Neural cell (in vitro differentiated cells): ENCODE results near the gene OR56A3. TPM values are rescaled to one million over a fixed set of nuclear protein-coding genes. Genes with fewer than 3 reads are reported as not detected.

Source experiments
- H2AFZ ChIP-seq: fragments of 200-600, 300-800 bp; sonication (generic), shearing (Covaris generic); 2 replicates; pipeline ENCODE4 v1.6.0; 2014; ENCODE audit warnings: low read depth, mild to moderate bottlenecking, antibody characterized with exemption, low read length, moderate library complexity
- H3F3A ChIP-seq: fragments of 200-600 bp; shearing (Covaris generic); 2 replicates; pipeline ENCODE4 v1.6.1; 2016; ENCODE audit warnings: mild to moderate bottlenecking, moderate library complexity, mixed read lengths, antibody characterized with exemption, low read length; ENCODE audit not compliant: insufficient read depth, poor library complexity, severe bottlenecking
- H3K27ac ChIP-seq: fragments of 200-600, 300-800 bp; sonication (generic), shearing (Covaris generic); 2 replicates; pipeline ENCODE4 v1.5.1; 2014; ENCODE audit warnings: mild to moderate bottlenecking, low read length, moderate library complexity
- H3K27me3 ChIP-seq: fragments of 300-800, 200-600 bp; sonication (generic), shearing (Covaris generic); 2 replicates; pipeline ENCODE4 v1.6.0; 2014; ENCODE audit warnings: mild to moderate bottlenecking, low read depth, low read length, moderate library complexity; ENCODE audit not compliant: insufficient read depth
- H3K36me3 ChIP-seq: fragments of 300-800, 200-600 bp; sonication (generic), shearing (Covaris generic); 2 replicates; pipeline ENCODE4 v1.5.1; 2014; ENCODE audit warnings: mild to moderate bottlenecking, antibody characterized with exemption, low read length, moderate library complexity; ENCODE audit not compliant: insufficient read depth
- H3K4me2 ChIP-seq: fragments of 300-800, 200-600 bp; sonication (generic), shearing (Covaris generic); 2 replicates; pipeline ENCODE4 v1.6.0; 2014; ENCODE audit warnings: mild to moderate bottlenecking, low read length
- H3K4me3 ChIP-seq: fragments of 300-800, 200-600 bp; sonication (generic), shearing (Covaris generic); 2 replicates; pipeline ENCODE4 v1.5.1; 2014; ENCODE audit warnings: mild to moderate bottlenecking, low read length, moderate library complexity
- H3K79me2 ChIP-seq: fragments of 200-600 bp; shearing (Covaris generic); replicated peaks from 2 replicates; pipeline ENCODE4 v1.6.0; 2014; ENCODE audit warnings: mild to moderate bottlenecking, low read length, moderate library complexity; ENCODE audit not compliant: insufficient read depth
- H3K9ac ChIP-seq: fragments of 300-800, 200-600 bp; sonication (generic), shearing (Covaris generic); 2 replicates; pipeline ENCODE4 v1.6.1; 2016; ENCODE audit warnings: mild to moderate bottlenecking, low read length, mixed read lengths
- H3K9me2 ChIP-seq: fragments of 200-600 bp; shearing (Covaris generic); 2 replicates; pipeline ENCODE4 v1.6.1; 2016; ENCODE audit warnings: mild to moderate bottlenecking, low read length, mixed read lengths; ENCODE audit not compliant: insufficient read depth
- H3K9me3 ChIP-seq: fragments of 200-600, 300-800 bp; sonication (generic), shearing (Covaris generic); 2 replicates; pipeline ENCODE4 v1.6.1; 2016; ENCODE audit warnings: mild to moderate bottlenecking, mixed run types, low read length, moderate library complexity, mixed read lengths
- H4K20me1 ChIP-seq: fragments of 200-600 bp; shearing (Covaris generic); 2 replicates; pipeline ENCODE4 v1.6.1; 2016; ENCODE audit warnings: mild to moderate bottlenecking, mixed run types; ENCODE audit not compliant: insufficient read depth
- EP300 ChIP-seq: fragments of 450-650 bp; conservative IDR thresholded peaks from 2 replicates; pipeline ENCODE4 v1.6.1; 2014; ENCODE audit warnings: antibody characterized with exemption, mild to moderate bottlenecking, moderate library complexity; ENCODE audit not compliant: poor library complexity, severe bottlenecking
- EZH2 ChIP-seq: fragments of 200-600, 300-800 bp; shearing (Covaris generic), sonication (generic); IDR thresholded peaks from 2 replicates; pipeline ENCODE4 v1.6.1; 2014; ENCODE audit warnings: antibody characterized with exemption, low read length, borderline replicate concordance, mild to moderate bottlenecking; ENCODE audit not compliant: insufficient read depth, poor library complexity, severe bottlenecking
- MXI1 ChIP-seq: fragments of 450-650 bp; conservative IDR thresholded peaks from 2 replicates; pipeline ENCODE4 v1.6.1; 2014; ENCODE audit warnings: antibody characterized with exemption, mild to moderate bottlenecking; ENCODE audit not compliant: poor library complexity, severe bottlenecking
- POLR2AphosphoS5 ChIP-seq: IDR thresholded peaks from 2 replicates; pipeline ENCODE4 v1.6.1; 2012
- RAD21 ChIP-seq: fragments of 450-650 bp; conservative IDR thresholded peaks from 2 replicates; pipeline ENCODE4 v1.6.1; 2014; ENCODE audit warnings: antibody characterized with exemption, mild to moderate bottlenecking, moderate library complexity
- SMC3 ChIP-seq: fragments of 450-650 bp; conservative IDR thresholded peaks from 2 replicates; pipeline ENCODE4 v1.6.1; 2014; ENCODE audit warnings: antibody characterized with exemption, mild to moderate bottlenecking, moderate library complexity; ENCODE audit not compliant: poor library complexity
- TAF1 ChIP-seq: IDR thresholded peaks from 2 replicates; pipeline ENCODE4 v1.6.1; 2012; ENCODE audit warnings: low read depth
- polyA minus RNA-seq: library from RNA; depleted of rRNA, polyadenylated mRNA; stranded (reverse); fragments of >200 nt; gene quantifications from 2 replicates; pipeline ENCODE4 v1.2.3, GENCODE V29; 2014
- polyA plus RNA-seq: library from polyadenylated mRNA; depleted of rRNA; stranded (reverse); fragments of >200 nt; gene quantifications from 2 replicates; pipeline ENCODE4 v1.2.3, GENCODE V29; 2014
- TF ChIP-seq, protein P1 (sequence below): IDR thresholded peaks from 2 replicates; pipeline ENCODE4 v1.6.1; 2012; ENCODE audit warnings: borderline replicate concordance
- TF ChIP-seq, protein P2 (sequence below): fragments of 450-650 bp; IDR thresholded peaks from 2 replicates; pipeline ENCODE4 v1.5.1; 2014; ENCODE audit warnings: antibody characterized with exemption, mild to moderate bottlenecking, moderate library complexity; ENCODE audit not compliant: poor library complexity, severe bottlenecking

The OR56A3 gene
- polyA plus RNA-seq (not detected in 2 replicates), polyA minus RNA-seq (not detected in 2 replicates)

GRCh38 chr11:5941951-5942350 is at the start of gene OR56A3:
OR56A3 (plus strand) TSS chr11:5942251; CDS start chr11:5947347, 5,096 bp downstream.
- Histone ChIP-seq H3K9me3 (no peaks in the 10 kb centered on the region), H3K79me2 (no peaks in the 10 kb centered on the region), H3K27ac (no peak within 1 kb of the TSS), H4K20me1 (no peaks in the 10 kb centered on the region), H3F3A (no peaks in the 10 kb centered on the region), H3K9ac (no peak within 1 kb of the TSS), H3K4me2 (no peak within 1 kb of the TSS), H3K4me3 (no peak within 1 kb of the TSS), H2AFZ (no peak within 1 kb of the TSS), H3K36me3 (no peaks in the 10 kb centered on the region), H3K27me3 (no peaks in the 10 kb centered on the region), H3K9me2 (no peaks in the 10 kb centered on the region)
- TF ChIP-seq EP300 (no peak), TAF1 (no peak), MXI1 (no peak), RAD21 (no peak), SMC3 (no peak), POLR2AphosphoS5 (no peak), EZH2 (no peak)
- TF ChIP-seq, protein P1, sequence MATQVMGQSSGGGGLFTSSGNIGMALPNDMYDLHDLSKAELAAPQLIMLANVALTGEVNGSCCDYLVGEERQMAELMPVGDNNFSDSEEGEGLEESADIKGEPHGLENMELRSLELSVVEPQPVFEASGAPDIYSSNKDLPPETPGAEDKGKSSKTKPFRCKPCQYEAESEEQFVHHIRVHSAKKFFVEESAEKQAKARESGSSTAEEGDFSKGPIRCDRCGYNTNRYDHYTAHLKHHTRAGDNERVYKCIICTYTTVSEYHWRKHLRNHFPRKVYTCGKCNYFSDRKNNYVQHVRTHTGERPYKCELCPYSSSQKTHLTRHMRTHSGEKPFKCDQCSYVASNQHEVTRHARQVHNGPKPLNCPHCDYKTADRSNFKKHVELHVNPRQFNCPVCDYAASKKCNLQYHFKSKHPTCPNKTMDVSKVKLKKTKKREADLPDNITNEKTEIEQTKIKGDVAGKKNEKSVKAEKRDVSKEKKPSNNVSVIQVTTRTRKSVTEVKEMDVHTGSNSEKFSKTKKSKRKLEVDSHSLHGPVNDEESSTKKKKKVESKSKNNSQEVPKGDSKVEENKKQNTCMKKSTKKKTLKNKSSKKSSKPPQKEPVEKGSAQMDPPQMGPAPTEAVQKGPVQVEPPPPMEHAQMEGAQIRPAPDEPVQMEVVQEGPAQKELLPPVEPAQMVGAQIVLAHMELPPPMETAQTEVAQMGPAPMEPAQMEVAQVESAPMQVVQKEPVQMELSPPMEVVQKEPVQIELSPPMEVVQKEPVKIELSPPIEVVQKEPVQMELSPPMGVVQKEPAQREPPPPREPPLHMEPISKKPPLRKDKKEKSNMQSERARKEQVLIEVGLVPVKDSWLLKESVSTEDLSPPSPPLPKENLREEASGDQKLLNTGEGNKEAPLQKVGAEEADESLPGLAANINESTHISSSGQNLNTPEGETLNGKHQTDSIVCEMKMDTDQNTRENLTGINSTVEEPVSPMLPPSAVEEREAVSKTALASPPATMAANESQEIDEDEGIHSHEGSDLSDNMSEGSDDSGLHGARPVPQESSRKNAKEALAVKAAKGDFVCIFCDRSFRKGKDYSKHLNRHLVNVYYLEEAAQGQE: no peak
- TF ChIP-seq, protein P2, sequence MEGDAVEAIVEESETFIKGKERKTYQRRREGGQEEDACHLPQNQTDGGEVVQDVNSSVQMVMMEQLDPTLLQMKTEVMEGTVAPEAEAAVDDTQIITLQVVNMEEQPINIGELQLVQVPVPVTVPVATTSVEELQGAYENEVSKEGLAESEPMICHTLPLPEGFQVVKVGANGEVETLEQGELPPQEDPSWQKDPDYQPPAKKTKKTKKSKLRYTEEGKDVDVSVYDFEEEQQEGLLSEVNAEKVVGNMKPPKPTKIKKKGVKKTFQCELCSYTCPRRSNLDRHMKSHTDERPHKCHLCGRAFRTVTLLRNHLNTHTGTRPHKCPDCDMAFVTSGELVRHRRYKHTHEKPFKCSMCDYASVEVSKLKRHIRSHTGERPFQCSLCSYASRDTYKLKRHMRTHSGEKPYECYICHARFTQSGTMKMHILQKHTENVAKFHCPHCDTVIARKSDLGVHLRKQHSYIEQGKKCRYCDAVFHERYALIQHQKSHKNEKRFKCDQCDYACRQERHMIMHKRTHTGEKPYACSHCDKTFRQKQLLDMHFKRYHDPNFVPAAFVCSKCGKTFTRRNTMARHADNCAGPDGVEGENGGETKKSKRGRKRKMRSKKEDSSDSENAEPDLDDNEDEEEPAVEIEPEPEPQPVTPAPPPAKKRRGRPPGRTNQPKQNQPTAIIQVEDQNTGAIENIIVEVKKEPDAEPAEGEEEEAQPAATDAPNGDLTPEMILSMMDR: no peak

DNA sequence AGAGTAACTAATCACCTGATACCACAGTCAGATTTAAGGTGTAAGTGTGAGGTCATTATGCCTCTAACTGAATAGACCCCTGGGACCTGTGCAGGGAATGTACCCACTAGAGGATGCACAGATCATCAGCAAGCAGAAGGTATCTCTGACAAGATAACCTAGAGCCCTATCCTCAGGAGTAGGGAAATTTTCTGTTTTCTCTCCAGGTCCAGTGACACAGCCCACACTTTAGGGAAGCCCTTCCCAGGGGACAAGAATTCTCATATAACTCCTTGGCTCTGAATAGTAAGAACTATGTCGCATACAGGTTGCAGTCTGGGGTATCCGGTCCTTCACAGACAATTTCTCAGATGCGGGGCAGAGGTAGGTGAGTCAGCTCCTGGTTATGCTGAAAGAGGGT is 49.1 kb upstream of the OR56A3 start, which contains the start of gene OR52E5:
Gene OR52E5, plus strand, starts transcription at position 301 of the 400 bp plus-strand sequence. CDS start 7,569 bp downstream, outside the sequence.
- H3K4me3 ChIP-seq: no peak within 1 kb of the TSS
- H3K4me2 ChIP-seq: no peak within 1 kb of the TSS
- no peaks in the 10 kb centered on the region for H3K36me3 ChIP-seq
- no peak for TF ChIP-seq POLR2AphosphoS5
- TF ChIP-seq SMC3: no peak
- TF ChIP-seq, protein P1: no peak
- TF ChIP-seq, protein P2: no peak
- TF ChIP-seq MXI1: no peak
- no peak for TF ChIP-seq EP300
- TF ChIP-seq EZH2: no peak
- no peak for TF ChIP-seq TAF1
- no peaks in the 10 kb centered on the region for H3K27me3 ChIP-seq
- no peaks in the 10 kb centered on the region for H3K79me2 ChIP-seq
- H3K9me3 ChIP-seq: no peaks in the 10 kb centered on the region
- no peaks in the 10 kb centered on the region for H3K9me2 ChIP-seq
- H4K20me1 ChIP-seq: no peaks in the 10 kb centered on the region
- H3K9ac ChIP-seq: no peak within 1 kb of the TSS
- H3F3A ChIP-seq: no peaks in the 10 kb centered on the region
- no peak within 1 kb of the TSS for H2AFZ ChIP-seq
- no peak within 1 kb of the TSS for H3K27ac ChIP-seq
